HepG2 (cell line): ENCODE measurements around the gene COLQ. TPM values are rescaled to one million over a fixed set of nuclear protein-coding genes. Genes with fewer than 3 reads are reported as not detected.

ENCODE experiments used
- AHR ChIP-seq: IDR thresholded peaks from 2 replicates; pipeline ENCODE4 v1.6.1; 2018; ENCODE audit warnings: missing genetic modification reagents, missing compliant biosample characterization
- CEBPG ChIP-seq: IDR thresholded peaks from 2 replicates; pipeline ENCODE4 v1.6.1; 2016
- FOXP1 ChIP-seq, 2 experiments: fragments of 450-650 bp in 1 of 2; IDR thresholded peaks; 2 replicates each; pipeline ENCODE4 v1.6.1; 2017 to 2018; ENCODE audit warnings: antibody characterized with exemption in 1 of 2
- GFI1 ChIP-seq: sonication (generic); formaldehyde crosslinking; IDR thresholded peaks from 2 replicates; pipeline ENCODE4 v1.5.0; 2020; ENCODE audit warnings: missing genetic modification reagents, mild to moderate bottlenecking, borderline replicate concordance
- HOXA7 ChIP-seq: sonication (generic); formaldehyde crosslinking; IDR thresholded peaks from 2 replicates; pipeline ENCODE4 v1.8.1; 2022; ENCODE audit warnings: mild to moderate bottlenecking, missing genetic modification reagents, moderate library complexity
- KDM4B ChIP-seq: sonication (generic); formaldehyde crosslinking; IDR thresholded peaks from 2 replicates; pipeline ENCODE4 v1.4.0; 2020; ENCODE audit warnings: missing genetic modification reagents
- KLF11 ChIP-seq: IDR thresholded peaks from 2 replicates; pipeline ENCODE4 v1.6.1; 2016; ENCODE audit warnings: missing compliant biosample characterization
- MTA3 ChIP-seq: sonication (generic); formaldehyde crosslinking; IDR thresholded peaks from 2 replicates; pipeline ENCODE4 v1.4.0; 2020; ENCODE audit warnings: missing genetic modification reagents
- NFATC3 ChIP-seq: sonication (generic); formaldehyde crosslinking; IDR thresholded peaks from 2 replicates; pipeline ENCODE4 v1.5.1; 2020; ENCODE audit warnings: mild to moderate bottlenecking, missing genetic modification reagents
- PRDM4 ChIP-seq: sonication (generic); formaldehyde crosslinking; IDR thresholded peaks from 2 replicates; pipeline ENCODE4 v1.9.0; 2021; ENCODE audit warnings: missing genetic modification reagents, borderline replicate concordance
- RORA ChIP-seq: sonication (generic); formaldehyde crosslinking; IDR thresholded peaks from 2 replicates; pipeline ENCODE4 v1.5.0; 2020; ENCODE audit warnings: mild to moderate bottlenecking, missing genetic modification reagents, moderate library complexity
- SPEN ChIP-seq: sonication (generic); formaldehyde crosslinking; IDR thresholded peaks from 2 replicates; pipeline ENCODE4 v1.5.1; 2020; ENCODE audit warnings: low read depth, mild to moderate bottlenecking, missing genetic modification reagents
- ZC3H13 ChIP-seq: sonication (generic); formaldehyde crosslinking; IDR thresholded peaks from 2 replicates; pipeline ENCODE4 v1.8.1; 2023; ENCODE audit warnings: mild to moderate bottlenecking, missing genetic modification reagents, moderate library complexity
- ZNF318 ChIP-seq: sonication (generic); formaldehyde crosslinking; IDR thresholded peaks from 2 replicates; pipeline ENCODE4 v1.4.0; 2020; ENCODE audit warnings: mild to moderate bottlenecking, missing genetic modification reagents
- ZNF451 ChIP-seq: sonication (generic); formaldehyde crosslinking; IDR thresholded peaks from 2 replicates; pipeline ENCODE4 v1.5.0; 2020; ENCODE audit warnings: mild to moderate bottlenecking, missing genetic modification reagents
- ZNF513 ChIP-seq: sonication (generic); formaldehyde crosslinking; conservative IDR thresholded peaks from 2 replicates; pipeline ENCODE4 v1.5.0; 2020; ENCODE audit warnings: missing genetic modification reagents
- ZNF644 ChIP-seq: IDR thresholded peaks from 2 replicates; pipeline ENCODE4 v1.6.1; 2016; ENCODE audit warnings: low read depth
- polyA plus RNA-seq, 8 experiments: library from polyadenylated mRNA; depleted of rRNA in 3 of 8; stranded (reverse) in 7 of 8; unstranded in 1 of 8; fragments of >200 nt; fragmentation: Illumina TruSeq in 4 of 8; extraction: Trizol in 4 of 8; gene quantifications; 2 replicates each; pipeline versions ENCODE4 v1.2.1 to v1.2.3, GENCODE V29; 2011 to 2016; ENCODE audit warnings: low read depth in 4 of 8, missing spikeins in 1 of 8, mixed read lengths in 1 of 8; ENCODE audit not compliant: insufficient read depth in 1 of 8
- total RNA-seq, 5 experiments: library from RNA; depleted of rRNA; stranded (reverse); fragments of >200 nt; fragmentation: Illumina TruSeq; extraction: Trizol; gene quantifications; 2 replicates each; pipeline ENCODE4 v1.2.3, GENCODE V29; 2016; ENCODE audit warnings: low read depth in 1 of 5
- TF ChIP-seq, protein P1 (sequence below): sonication (generic); formaldehyde crosslinking; IDR thresholded peaks from 2 replicates; pipeline ENCODE4 v1.5.1; 2020; ENCODE audit warnings: mild to moderate bottlenecking, moderate library complexity, missing genetic modification reagents

The COLQ gene
- total and polyA plus RNA-seq, 2 of the 13 experiments (the other 11 are each of a cell fraction or from before 2014, with no cell fraction given) = 0.31 to 0.46 TPM

DNA sequence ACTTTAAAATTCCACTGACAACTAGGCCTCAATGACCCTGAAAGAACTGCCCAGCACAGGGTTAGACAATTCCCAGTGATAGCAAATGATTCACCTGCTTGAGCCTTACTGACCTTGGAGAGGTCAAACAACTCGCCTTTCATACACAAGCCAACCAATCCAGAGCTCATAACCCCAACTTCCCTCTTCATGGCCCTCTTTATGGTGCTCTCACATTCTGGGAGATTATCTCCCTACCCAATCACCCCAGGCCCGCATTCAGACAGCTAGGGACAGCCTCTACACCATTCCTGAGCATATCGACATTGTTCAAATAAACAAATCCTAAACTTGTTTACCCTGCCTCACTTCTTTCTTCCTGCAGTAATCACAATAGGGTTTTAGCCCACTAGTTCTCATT lies 32.2 kb upstream of the COLQ start (continued):
- peak; percentile 50; the same call in 1 of the 2 replicates for TF ChIP-seq ZNF644 (CRISPR knock-in tag)
- no peak for TF ChIP-seq AHR (CRISPR knock-in tag)
- TF ChIP-seq MTA3 (CRISPR knock-in tag) = no peak
- no peak for TF ChIP-seq CEBPG
- TF ChIP-seq GFI1 (CRISPR knock-in tag) = no peak
- TF ChIP-seq SPEN (CRISPR knock-in tag) = no peak
- TF ChIP-seq HOXA7 (CRISPR knock-in tag) = no peak
- no peak for TF ChIP-seq NFATC3
- TF ChIP-seq KLF11 (CRISPR knock-in tag) = no peak
- TF ChIP-seq RORA (CRISPR knock-in tag) = no peak
- TF ChIP-seq ZNF318 (CRISPR knock-in tag) = no peak
- TF ChIP-seq ZNF451 (CRISPR knock-in tag) = no peak
- no peak for TF ChIP-seq FOXP1 (IDR thresholded peaks at IDR 0.05)
- TF ChIP-seq FOXP1 (CRISPR knock-in tag; IDR thresholded peaks at IDR 0.05) = peak; percentile 63
- no peak for TF ChIP-seq KDM4B (CRISPR knock-in tag)
- TF ChIP-seq ZC3H13 = no peak
- no peak for TF ChIP-seq ZNF513
- no peak for TF ChIP-seq PRDM4 (CRISPR knock-in tag)
- TF ChIP-seq, protein P1, sequence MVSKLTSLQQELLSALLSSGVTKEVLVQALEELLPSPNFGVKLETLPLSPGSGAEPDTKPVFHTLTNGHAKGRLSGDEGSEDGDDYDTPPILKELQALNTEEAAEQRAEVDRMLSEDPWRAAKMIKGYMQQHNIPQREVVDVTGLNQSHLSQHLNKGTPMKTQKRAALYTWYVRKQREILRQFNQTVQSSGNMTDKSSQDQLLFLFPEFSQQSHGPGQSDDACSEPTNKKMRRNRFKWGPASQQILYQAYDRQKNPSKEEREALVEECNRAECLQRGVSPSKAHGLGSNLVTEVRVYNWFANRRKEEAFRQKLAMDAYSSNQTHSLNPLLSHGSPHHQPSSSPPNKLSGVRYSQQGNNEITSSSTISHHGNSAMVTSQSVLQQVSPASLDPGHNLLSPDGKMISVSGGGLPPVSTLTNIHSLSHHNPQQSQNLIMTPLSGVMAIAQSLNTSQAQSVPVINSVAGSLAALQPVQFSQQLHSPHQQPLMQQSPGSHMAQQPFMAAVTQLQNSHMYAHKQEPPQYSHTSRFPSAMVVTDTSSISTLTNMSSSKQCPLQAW (CRISPR knock-in tag) = 0 out of 2 replicates have a peak, but pooled peaks have one; percentile 30
